Thyroid gland (tissue), 4 donors: ENCODE results near the gene KPTN.

Source experiments
- POLR2A ChIP-seq, 2 donors: fragments of 450-650 bp; IDR thresholded peaks; one replicate each; pipeline ENCODE4 v1.6.1; 2017; ENCODE audit warnings: antibody characterized with exemption in 2 of 2, mild to moderate bottlenecking in 2 of 2, moderate library complexity in 1 of 2
- TF ChIP-seq, protein P1 (sequence below), 6 experiments: fragments of 200-600 bp in 3 of 6; fragments of 450-650 bp in 3 of 6; sonication (generic) in 3 of 6; IDR thresholded peaks; one replicate each; pipeline ENCODE4 v1.5.1; 2016 to 2019; ENCODE audit warnings: antibody characterized with exemption in 6 of 6, mild to moderate bottlenecking in 2 of 6, inconsistent platforms in 1 of 6, moderate library complexity in 1 of 6

DNA sequence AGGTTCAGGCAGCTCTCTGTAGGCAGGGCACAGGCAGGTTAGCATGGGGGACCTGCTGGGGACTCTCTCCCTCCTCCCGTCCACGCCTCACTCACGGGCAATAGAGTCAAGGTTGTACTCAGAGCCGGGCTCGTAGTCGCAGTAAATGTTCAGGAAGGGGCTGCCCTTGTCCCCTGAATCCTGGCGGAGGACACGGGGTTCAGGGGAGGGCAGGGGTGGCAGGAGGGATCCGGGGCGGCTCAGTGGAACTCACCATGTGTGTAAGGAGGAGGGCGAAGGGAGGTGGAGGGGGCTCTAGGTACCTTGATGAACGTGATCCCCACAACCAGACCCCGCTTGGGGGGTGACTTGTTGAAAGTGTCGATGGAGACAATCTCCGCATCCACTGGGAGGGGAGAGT lies 819 bp downstream of the KPTN start:
- TF ChIP-seq POLR2A (IDR thresholded peaks at IDR 0.05), result no peak
- TF ChIP-seq, protein P1, sequence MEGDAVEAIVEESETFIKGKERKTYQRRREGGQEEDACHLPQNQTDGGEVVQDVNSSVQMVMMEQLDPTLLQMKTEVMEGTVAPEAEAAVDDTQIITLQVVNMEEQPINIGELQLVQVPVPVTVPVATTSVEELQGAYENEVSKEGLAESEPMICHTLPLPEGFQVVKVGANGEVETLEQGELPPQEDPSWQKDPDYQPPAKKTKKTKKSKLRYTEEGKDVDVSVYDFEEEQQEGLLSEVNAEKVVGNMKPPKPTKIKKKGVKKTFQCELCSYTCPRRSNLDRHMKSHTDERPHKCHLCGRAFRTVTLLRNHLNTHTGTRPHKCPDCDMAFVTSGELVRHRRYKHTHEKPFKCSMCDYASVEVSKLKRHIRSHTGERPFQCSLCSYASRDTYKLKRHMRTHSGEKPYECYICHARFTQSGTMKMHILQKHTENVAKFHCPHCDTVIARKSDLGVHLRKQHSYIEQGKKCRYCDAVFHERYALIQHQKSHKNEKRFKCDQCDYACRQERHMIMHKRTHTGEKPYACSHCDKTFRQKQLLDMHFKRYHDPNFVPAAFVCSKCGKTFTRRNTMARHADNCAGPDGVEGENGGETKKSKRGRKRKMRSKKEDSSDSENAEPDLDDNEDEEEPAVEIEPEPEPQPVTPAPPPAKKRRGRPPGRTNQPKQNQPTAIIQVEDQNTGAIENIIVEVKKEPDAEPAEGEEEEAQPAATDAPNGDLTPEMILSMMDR (IDR thresholded peaks at IDR 0.05), result no peak
